IMR-90 (cell line): ENCODE results near the gene RBMS2. TPM values are rescaled to one million over a fixed set of nuclear protein-coding genes. Genes with fewer than 3 reads are reported as not detected.

Experiments
- ATAC-seq: fragments of 200-7000 bp; cut with Tn5 transposase; 2 replicates; pipeline ENCODE4 v1.9.1; 2020; ENCODE audit warnings: low read depth, mild to moderate bottlenecking, moderate library complexity
- BruUV-seq: library from RNA; stranded (reverse); fragments of 400-500 nt; replicated peaks from 2 replicates; lab custom pipeline; 2021; lab: Mats Ljungman, UMichigan
- CTCF ChIA-PET: fragments of 300-600 bp; formaldehyde crosslinking; extraction: SDS; loops from one replicate; lab custom pipeline; 2021; ENCODE audit warnings: antibody characterized with exemption; lab: Yijun Ruan, JAX
- POLR2A ChIA-PET: fragments of 300-600 bp; sonication (Branson Sonifier 250); formaldehyde crosslinking; loops from one replicate; lab custom pipeline; 2022; ENCODE audit warnings: antibody characterized with exemption; ENCODE audit not compliant: unreplicated experiment; lab: Charles Lee
- DNase-seq: peaks from one replicate; pipeline ENCODE4 v3.0.0; 2013
- H2AFZ ChIP-seq: replicated peaks from 2 replicates; pipeline ENCODE3; 2013; ENCODE audit warnings: low read length, mild to moderate bottlenecking; ENCODE audit not compliant: poor library complexity
- H2AK5ac ChIP-seq: 2 replicates; pipeline ENCODE4 v1.6.1; 2013; ENCODE audit warnings: low read depth, low read length, inconsistent platforms
- H2AK9ac ChIP-seq: replicated peaks from 2 replicates; pipeline ENCODE3; 2013; ENCODE audit warnings: mild to moderate bottlenecking, low read depth, low read length, moderate library complexity; ENCODE audit not compliant: poor library complexity
- H2BK120ac ChIP-seq: 2 replicates; pipeline ENCODE4 v1.6.1; 2013; ENCODE audit warnings: low read depth, low read length, inconsistent platforms
- H2BK15ac ChIP-seq: 3 replicates; pipeline ENCODE4 v1.6.1; 2013; ENCODE audit warnings: low read depth, low read length, inconsistent platforms
- H2BK20ac ChIP-seq: 2 replicates; pipeline ENCODE4 v1.6.1; 2013; ENCODE audit warnings: low read depth, mild to moderate bottlenecking, inconsistent platforms, low read length, moderate library complexity
- H2BK5ac ChIP-seq: 2 replicates; pipeline ENCODE4 v1.6.1; 2013; ENCODE audit warnings: mild to moderate bottlenecking, low read depth, low read length, inconsistent platforms; ENCODE audit not compliant: poor library complexity, severe bottlenecking
- H3K14ac ChIP-seq: replicated peaks from 2 replicates; pipeline ENCODE4 v1.6.1; 2013; ENCODE audit warnings: low read depth, low read length, inconsistent platforms
- H3K18ac ChIP-seq: 2 replicates; pipeline ENCODE4 v1.6.1; 2013; ENCODE audit warnings: low read depth, low read length, control low read depth
- H3K23ac ChIP-seq: 2 replicates; pipeline ENCODE4 v1.6.1; 2013; ENCODE audit warnings: low read depth, low read length, inconsistent platforms
- H3K27ac ChIP-seq: 2 replicates; pipeline ENCODE4 v1.5.1; 2013; ENCODE audit warnings: mild to moderate bottlenecking, control low read depth, low read length; ENCODE audit not compliant: insufficient read depth
- H3K27me3 ChIP-seq: 2 replicates; pipeline ENCODE4 v1.6.1; 2013; ENCODE audit warnings: low read length; ENCODE audit not compliant: control insufficient read depth, insufficient read depth
- H3K36me3 ChIP-seq: 2 replicates; pipeline ENCODE4 v1.6.1; 2013; ENCODE audit warnings: low read length, mixed read lengths; ENCODE audit not compliant: control insufficient read depth, insufficient read depth
- H3K4ac ChIP-seq: 2 replicates; pipeline ENCODE4 v1.6.1; 2013; ENCODE audit warnings: low read depth, low read length, inconsistent platforms
- H3K4me1 ChIP-seq: 2 replicates; pipeline ENCODE4 v1.6.1; 2013; ENCODE audit warnings: low read length, mixed read lengths; ENCODE audit not compliant: control insufficient read depth, insufficient read depth
- H3K4me2 ChIP-seq: 2 replicates; pipeline ENCODE4 v1.6.1; 2013; ENCODE audit warnings: low read depth, mild to moderate bottlenecking, control low read depth, low read length, moderate library complexity
- H3K4me3 ChIP-seq: 2 replicates; pipeline ENCODE4 v1.5.1; 2013; ENCODE audit warnings: low read depth, mild to moderate bottlenecking, control low read depth, low read length, moderate library complexity; ENCODE audit not compliant: insufficient read depth
- H3K56ac ChIP-seq: 2 replicates; pipeline ENCODE4 v1.6.1; 2013; ENCODE audit warnings: low read length, inconsistent platforms; ENCODE audit not compliant: insufficient read depth; ENCODE audit errors: extremely low read depth
- H3K79me1 ChIP-seq, 2 experiments: 2 replicates each; pipeline ENCODE4 v1.6.1; 2013; ENCODE audit warnings: low read length in 2 of 2, inconsistent platforms in 1 of 2, low read depth in 1 of 2
- H3K9ac ChIP-seq: 2 replicates; pipeline ENCODE4 v1.6.1; 2013; ENCODE audit warnings: low read depth, low read length, control low read depth
- H3K9me1 ChIP-seq: 2 replicates; pipeline ENCODE4 v1.6.1; 2013; ENCODE audit warnings: low read length, inconsistent platforms; ENCODE audit not compliant: insufficient read depth
- H3K9me3 ChIP-seq: 2 replicates; pipeline ENCODE4 v1.6.1; 2013; ENCODE audit warnings: low read length; ENCODE audit not compliant: control insufficient read depth, insufficient read depth
- H4K20me1 ChIP-seq: 2 replicates; pipeline ENCODE4 v1.6.1; 2013; ENCODE audit warnings: low read length, inconsistent platforms; ENCODE audit not compliant: insufficient read depth
- H4K5ac ChIP-seq: 2 replicates; pipeline ENCODE4 v1.6.1; 2013; ENCODE audit warnings: mild to moderate bottlenecking, low read depth, low read length, control low read depth
- H4K8ac ChIP-seq, 2 experiments: 2 replicates each; pipeline ENCODE4 v1.6.1; 2013; ENCODE audit warnings: low read depth in 2 of 2, low read length in 2 of 2, control low read depth in 1 of 2, inconsistent platforms in 1 of 2
- H4K91ac ChIP-seq: 2 replicates; pipeline ENCODE4 v1.6.1; 2013; ENCODE audit warnings: low read depth, low read length, inconsistent platforms; ENCODE audit not compliant: insufficient read depth
- BHLHE40 ChIP-seq: fragments of 150-350 bp; IDR thresholded peaks from 2 replicates; pipeline ENCODE4 v1.6.1; 2016; ENCODE audit warnings: mild to moderate bottlenecking, low read depth, low read length
- CEBPB ChIP-seq: IDR thresholded peaks from 2 replicates; pipeline ENCODE4 v1.6.1; 2012; ENCODE audit warnings: low read depth, low read length, improper control_type of control experiment
- CHD1 ChIP-seq: IDR thresholded peaks from 2 replicates; pipeline ENCODE4 v1.6.1; 2012; ENCODE audit warnings: low read depth, low read length, improper control_type of control experiment
- FOS ChIP-seq: fragments of 150-350 bp; IDR thresholded peaks from 2 replicates; pipeline ENCODE4 v1.6.1; 2016; ENCODE audit warnings: low read depth, low read length
- MAFK ChIP-seq: IDR thresholded peaks from 2 replicates; pipeline ENCODE4 v1.6.1; 2012; ENCODE audit warnings: low read depth, low read length, improper control_type of control experiment
- MXI1 ChIP-seq: IDR thresholded peaks from 2 replicates; pipeline ENCODE4 v1.6.1; 2012; ENCODE audit warnings: low read depth, mild to moderate bottlenecking, low read length, moderate library complexity, borderline replicate concordance
- POLR2A ChIP-seq: IDR thresholded peaks from 2 replicates; pipeline ENCODE4 v1.6.1; 2012; ENCODE audit warnings: mild to moderate bottlenecking, low read depth, low read length
- RAD21 ChIP-seq: IDR thresholded peaks from 2 replicates; pipeline ENCODE4 v1.6.1; 2012; ENCODE audit warnings: low read length, improper control_type of control experiment
- RFX5 ChIP-seq: IDR thresholded peaks from 2 replicates; pipeline ENCODE4 v1.8.0; 2012; ENCODE audit warnings: low read depth, mild to moderate bottlenecking, low read length, moderate library complexity
- SMC3 ChIP-seq: fragments of 150-350 bp; IDR thresholded peaks from 2 replicates; pipeline ENCODE4 v1.6.1; 2016; ENCODE audit warnings: low read depth, mild to moderate bottlenecking, antibody characterized with exemption, low read length, moderate library complexity
- WGBS, 2 experiments: methylation state at CpG; one replicate each; pipeline versions ENCODE4 v1.1.5 to v1.1.7; 2013; ENCODE audit warnings: missing lambda C conversion rate in 2 of 2; ENCODE audit not compliant: insufficient read length in 1 of 2; ENCODE audit errors: extremely low coverage in 2 of 2; 5-methylcytosine and 5-hydroxymethylcytosine counted together
- dilution Hi-C: fragments of 300-500 bp; cut with HindIII; formaldehyde crosslinking; loops from one replicate; pipeline ENCODE4 v1.14.3; 2018; ENCODE audit warnings: low sequenced_read_pairs; ENCODE audit not compliant: unreplicated experiment
- in situ Hi-C: fragments of 300-500 bp; cut with MboI; formaldehyde crosslinking; loops from 3 replicates; pipeline ENCODE4 v1.14.3; 2019; ENCODE audit warnings: low sequenced_read_pairs, inconsistent platforms, mixed read lengths
- intact Hi-C: fragments of 100-400 bp; cut with micrococcal nuclease; formaldehyde crosslinking; loops from 2 replicates; pipeline ENCODE4 v1.10.0; 2022
- polyA plus RNA-seq, 3 experiments: library from polyadenylated mRNA; depleted of rRNA; stranded (reverse); fragments of >200 nt; gene quantifications; 2 replicates each; pipeline ENCODE4 v1.2.3, GENCODE V29; 2012; ENCODE audit warnings: low replicate concordance in 1 of 3
- total RNA-seq: library from RNA; depleted of rRNA; stranded (reverse); fragments of >200 nt; gene quantifications from 2 replicates; pipeline ENCODE4 v1.2.3, GENCODE V29; 2012
- TF ChIP-seq, protein P1 (sequence below): fragments of 150-350 bp; IDR thresholded peaks from 2 replicates; pipeline ENCODE4 v1.6.1; 2016; ENCODE audit warnings: low read depth, mild to moderate bottlenecking, low read length, moderate library complexity, borderline replicate concordance
- TF ChIP-seq, protein P2 (sequence below): fragments of 150-350 bp; IDR thresholded peaks from 2 replicates; pipeline ENCODE4 v1.6.1; 2017; ENCODE audit warnings: mild to moderate bottlenecking, antibody characterized with exemption, low read length, low read depth
- TF ChIP-seq, protein P3 (sequence below): conservative IDR thresholded peaks from 2 replicates; pipeline ENCODE4 v1.5.1; 2012; ENCODE audit warnings: mild to moderate bottlenecking, low read depth, low read length, improper control_type of control experiment

The RBMS2 gene
- total and polyA plus RNA-seq, 2 of the 4 experiments (the other 2 are of a cell fraction): 38.0 to 43.6 TPM

DNA sequence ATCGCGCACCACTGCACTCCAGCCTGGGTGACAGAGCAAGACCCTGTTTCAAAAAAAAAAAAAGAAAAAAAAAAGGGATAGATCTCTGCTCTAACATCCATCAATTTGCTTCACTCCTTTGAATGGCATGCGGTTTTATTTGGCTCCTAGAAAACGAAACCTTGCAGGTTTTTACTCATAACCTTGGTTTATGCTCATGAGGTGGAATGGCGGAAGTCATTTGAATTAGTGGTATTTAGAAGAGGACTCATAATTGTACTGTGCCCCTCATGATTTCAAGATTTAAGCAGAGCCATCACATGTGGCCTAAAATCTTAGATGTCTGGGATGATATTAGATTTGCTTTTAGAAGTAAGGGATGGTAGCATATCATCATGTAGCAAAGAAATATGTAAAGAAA is 29.4 kb downstream of the RBMS2 start:
- Histone ChIP-seq H3K18ac (no peak overlapping the region), H2AK9ac (no peak overlapping the region), H3K4me3 (no peak overlapping the region), H3K9ac (no peak overlapping the region), H2BK20ac (no peak overlapping the region), H4K20me1 (peaks cover 87% of the 10 kb centered on the region), H4K91ac (no peak overlapping the region), H2AFZ (no peak overlapping the region), H3K27me3 (no peaks in the 10 kb centered on the region), H3K27ac (no peak overlapping the region), H2BK5ac (no peak overlapping the region), H2BK15ac (no peak overlapping the region), H3K9me3 (no peaks in the 10 kb centered on the region), H4K5ac (no peak overlapping the region), H3K4me1 (no peaks in the 10 kb centered on the region), H3K56ac (no peak overlapping the region), H2BK120ac (no peak overlapping the region), H3K4me2 (no peak overlapping the region), H3K79me1 (peaks cover 29 to 77% of the 10 kb centered on the region in 2 experiments), H3K23ac (no peak overlapping the region), H3K36me3 (peaks cover 8% of the 10 kb centered on the region), H3K14ac (no peak overlapping the region), H4K8ac (no peak overlapping the region), H2AK5ac (no peak overlapping the region), H3K9me1 (peaks cover 19% of the 10 kb centered on the region), H3K4ac (no peak overlapping the region)
- dilution Hi-C loops: no loop called here
- ATAC-seq: no peak
- no CpG with 5 or more reads among the region's 5 CpGs for WGBS, 2 experiments
- no TSS peak for BruUV-seq
- CTCF ChIA-PET: no interaction called here
- in situ Hi-C loops: no loop called here
- no peak for DNase-seq
- POLR2A ChIA-PET: no interaction called here
- TF ChIP-seq CHD1: no peak
- TF ChIP-seq BHLHE40: no peak
- TF ChIP-seq MXI1: no peak
- TF ChIP-seq, protein P1, sequence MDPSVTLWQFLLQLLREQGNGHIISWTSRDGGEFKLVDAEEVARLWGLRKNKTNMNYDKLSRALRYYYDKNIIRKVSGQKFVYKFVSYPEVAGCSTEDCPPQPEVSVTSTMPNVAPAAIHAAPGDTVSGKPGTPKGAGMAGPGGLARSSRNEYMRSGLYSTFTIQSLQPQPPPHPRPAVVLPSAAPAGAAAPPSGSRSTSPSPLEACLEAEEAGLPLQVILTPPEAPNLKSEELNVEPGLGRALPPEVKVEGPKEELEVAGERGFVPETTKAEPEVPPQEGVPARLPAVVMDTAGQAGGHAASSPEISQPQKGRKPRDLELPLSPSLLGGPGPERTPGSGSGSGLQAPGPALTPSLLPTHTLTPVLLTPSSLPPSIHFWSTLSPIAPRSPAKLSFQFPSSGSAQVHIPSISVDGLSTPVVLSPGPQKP: no peak
- TF ChIP-seq RFX5: no peak
- TF ChIP-seq, protein P2, sequence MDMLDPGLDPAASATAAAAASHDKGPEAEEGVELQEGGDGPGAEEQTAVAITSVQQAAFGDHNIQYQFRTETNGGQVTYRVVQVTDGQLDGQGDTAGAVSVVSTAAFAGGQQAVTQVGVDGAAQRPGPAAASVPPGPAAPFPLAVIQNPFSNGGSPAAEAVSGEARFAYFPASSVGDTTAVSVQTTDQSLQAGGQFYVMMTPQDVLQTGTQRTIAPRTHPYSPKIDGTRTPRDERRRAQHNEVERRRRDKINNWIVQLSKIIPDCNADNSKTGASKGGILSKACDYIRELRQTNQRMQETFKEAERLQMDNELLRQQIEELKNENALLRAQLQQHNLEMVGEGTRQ: no peak
- TF ChIP-seq MAFK: no peak
- TF ChIP-seq SMC3: no peak
- no peak for TF ChIP-seq CEBPB
- TF ChIP-seq FOS: no peak
- no peak for TF ChIP-seq RAD21
- TF ChIP-seq POLR2A: no peak
- TF ChIP-seq, protein P3, sequence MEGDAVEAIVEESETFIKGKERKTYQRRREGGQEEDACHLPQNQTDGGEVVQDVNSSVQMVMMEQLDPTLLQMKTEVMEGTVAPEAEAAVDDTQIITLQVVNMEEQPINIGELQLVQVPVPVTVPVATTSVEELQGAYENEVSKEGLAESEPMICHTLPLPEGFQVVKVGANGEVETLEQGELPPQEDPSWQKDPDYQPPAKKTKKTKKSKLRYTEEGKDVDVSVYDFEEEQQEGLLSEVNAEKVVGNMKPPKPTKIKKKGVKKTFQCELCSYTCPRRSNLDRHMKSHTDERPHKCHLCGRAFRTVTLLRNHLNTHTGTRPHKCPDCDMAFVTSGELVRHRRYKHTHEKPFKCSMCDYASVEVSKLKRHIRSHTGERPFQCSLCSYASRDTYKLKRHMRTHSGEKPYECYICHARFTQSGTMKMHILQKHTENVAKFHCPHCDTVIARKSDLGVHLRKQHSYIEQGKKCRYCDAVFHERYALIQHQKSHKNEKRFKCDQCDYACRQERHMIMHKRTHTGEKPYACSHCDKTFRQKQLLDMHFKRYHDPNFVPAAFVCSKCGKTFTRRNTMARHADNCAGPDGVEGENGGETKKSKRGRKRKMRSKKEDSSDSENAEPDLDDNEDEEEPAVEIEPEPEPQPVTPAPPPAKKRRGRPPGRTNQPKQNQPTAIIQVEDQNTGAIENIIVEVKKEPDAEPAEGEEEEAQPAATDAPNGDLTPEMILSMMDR: no peak
- intact Hi-C loops: no loop called here
